HEK293T (cell line): ENCODE measurements around the gene NT5M.
"Not testable (repeated sequence)": the region's sequence is repeated elsewhere in the genome, so short reads cannot be mapped to it uniquely, and the experiment has no call there.

Experiments used
- CTCF ChIA-PET: fragments of 350-600 bp; formaldehyde crosslinking; extraction: SDS; loops from one replicate; lab custom pipeline; 2021; ENCODE audit warnings: antibody characterized with exemption, inconsistent platforms; lab: Yijun Ruan, JAX
- POLR2A ChIA-PET: fragments of 350-600 bp; formaldehyde crosslinking; extraction: SDS; loops from one replicate; lab custom pipeline; 2020; ENCODE audit warnings: antibody characterized with exemption, inconsistent platforms; lab: Yijun Ruan, JAX
- DNase-seq: peaks from one replicate; pipeline ENCODE4 v3.0.0; 2012; ENCODE audit warnings: mixed read lengths; ENCODE audit errors: extremely low spot score
- ARNT ChIP-seq: fragments of 450-650 bp; IDR thresholded peaks from 2 replicates; pipeline ENCODE4 v1.6.1; 2017; ENCODE audit warnings: mild to moderate bottlenecking
- BHLHE40 ChIP-seq: fragments of 450-650 bp; IDR thresholded peaks from 2 replicates; pipeline ENCODE4 v1.6.1; 2016; ENCODE audit warnings: mild to moderate bottlenecking, moderate library complexity, borderline replicate concordance
- CTBP1 ChIP-seq: fragments of 450-650 bp; IDR thresholded peaks from 2 replicates; pipeline ENCODE4 v1.6.1; 2016; ENCODE audit warnings: borderline replicate concordance
- ELF4 ChIP-seq: fragments of 450-650 bp; IDR thresholded peaks from 2 replicates; pipeline ENCODE4 v1.6.1; 2017; ENCODE audit warnings: antibody characterized with exemption
- FOXA1 ChIP-seq: fragments of 450-650 bp; IDR thresholded peaks from 2 replicates; pipeline ENCODE4 v1.6.1; 2016; ENCODE audit warnings: mild to moderate bottlenecking
- FOXK2 ChIP-seq: fragments of 450-650 bp; IDR thresholded peaks from 2 replicates; pipeline ENCODE4 v1.6.1; 2016; ENCODE audit warnings: mild to moderate bottlenecking
- FOXM1 ChIP-seq: fragments of 450-650 bp; IDR thresholded peaks from 2 replicates; pipeline ENCODE4 v1.6.1; 2017; ENCODE audit warnings: mild to moderate bottlenecking, borderline replicate concordance
- HDGF ChIP-seq: fragments of 450-650 bp; IDR thresholded peaks from 2 replicates; pipeline ENCODE4 v1.6.1; 2017; ENCODE audit warnings: antibody characterized with exemption, borderline replicate concordance
- L3MBTL2 ChIP-seq: fragments of 450-650 bp; conservative IDR thresholded peaks from 2 replicates; pipeline ENCODE4 v1.6.1; 2016; ENCODE audit warnings: mild to moderate bottlenecking
- LEF1 ChIP-seq: fragments of 450-650 bp; IDR thresholded peaks from 2 replicates; pipeline ENCODE4 v1.6.1; 2017; ENCODE audit warnings: mild to moderate bottlenecking, borderline replicate concordance
- NFRKB ChIP-seq: fragments of 450-650 bp; IDR thresholded peaks from 2 replicates; pipeline ENCODE4 v1.6.1; 2016; ENCODE audit warnings: mild to moderate bottlenecking, moderate library complexity
- SP1 ChIP-seq: fragments of 450-650 bp; IDR thresholded peaks from 2 replicates; pipeline ENCODE4 v1.6.1; 2017
- SUZ12 ChIP-seq: fragments of 450-650 bp; IDR thresholded peaks from 2 replicates; pipeline ENCODE4 v1.6.1; 2016; ENCODE audit warnings: mild to moderate bottlenecking
- TARDBP ChIP-seq: fragments of 450-650 bp; IDR thresholded peaks from 2 replicates; pipeline ENCODE4 v1.6.1; 2016
- ZNF384 ChIP-seq: fragments of 450-650 bp; IDR thresholded peaks from 2 replicates; pipeline ENCODE4 v1.6.1; 2016
- TF ChIP-seq, protein P1 (sequence below): fragments of 450-650 bp; IDR thresholded peaks from 2 replicates; pipeline ENCODE4 v1.6.1; 2016

The NT5M gene

DNA sequence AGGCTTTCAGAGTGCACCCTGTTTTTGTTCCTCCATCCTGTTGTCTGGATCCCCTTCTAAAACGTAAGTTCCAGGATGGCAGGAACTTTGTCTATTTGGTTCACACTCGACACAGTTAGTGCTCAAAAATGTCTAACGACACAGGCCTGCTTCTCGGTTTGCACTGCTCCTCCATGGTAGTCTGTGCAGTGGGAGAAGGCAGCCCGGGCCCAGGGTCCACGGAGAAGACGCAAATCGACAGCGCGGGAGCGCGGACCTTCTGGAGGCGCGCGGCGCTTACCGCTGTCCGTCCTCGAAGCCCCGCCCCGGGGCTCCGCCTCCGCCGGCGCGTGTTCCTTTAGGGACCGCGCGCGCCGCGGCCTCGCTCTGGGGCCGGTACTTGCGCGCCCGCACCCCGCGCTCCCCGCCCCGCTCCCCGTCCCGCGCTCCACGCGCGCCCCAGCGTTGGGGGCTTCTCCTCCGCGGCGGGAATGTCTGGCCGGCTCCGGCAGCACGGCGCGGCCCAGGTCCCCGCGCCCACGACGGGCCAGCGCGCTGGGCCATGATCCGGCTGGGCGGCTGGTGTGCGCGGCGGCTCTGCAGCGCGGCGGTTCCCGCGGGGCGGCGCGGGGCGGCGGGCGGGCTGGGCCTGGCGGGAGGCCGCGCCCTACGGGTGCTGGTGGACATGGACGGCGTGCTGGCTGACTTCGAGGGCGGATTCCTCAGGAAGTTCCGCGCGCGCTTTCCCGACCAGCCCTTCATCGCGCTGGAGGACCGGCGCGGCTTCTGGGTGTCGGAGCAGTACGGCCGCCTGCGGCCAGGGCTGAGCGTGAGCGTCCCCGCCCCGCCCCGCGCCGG is at the start of gene NT5M:
Gene NT5M, plus strand, starts transcription at position 364 of the 837 bp plus-strand sequence. Its CDS starts 178 bp downstream, at position 542.
- peak; percentile 82 for DNase-seq
- ChIA-PET CTCF (interaction anchor here (0.7 kb wide), 1 partner anchor 12 kb away, joined by 3 read pairs; no protein-coding TSS in a partner anchor), POLR2A (interaction anchor here (0.7 to 1.3 kb wide), 2 partner anchors 22 to 133 kb away, joined by 3 to 6 read pairs; partner anchors contain the start of gene COPS3)

DNA sequence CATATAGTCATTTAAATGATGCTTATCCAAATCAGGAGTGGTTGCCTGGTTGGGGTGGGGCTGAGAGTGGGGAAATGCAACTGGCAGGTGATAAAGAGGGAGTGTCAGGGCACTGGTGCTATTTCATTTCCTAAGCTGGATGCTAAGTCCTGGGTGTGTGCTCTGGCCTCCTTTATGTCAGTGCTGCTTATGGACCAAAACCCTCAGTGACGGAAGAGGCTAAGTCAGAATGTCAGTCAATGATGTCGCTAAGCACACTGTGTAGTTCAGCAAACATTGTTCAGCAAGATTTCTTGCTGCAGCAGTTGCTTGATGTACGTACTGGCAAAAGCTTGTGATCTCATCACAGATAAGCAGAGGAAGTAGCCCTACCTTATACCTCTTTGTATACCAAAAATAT is 49.8 kb upstream of the NT5M start:
- POLR2A ChIA-PET = interaction anchor here (1.0 to 2.0 kb wide), 3 partner anchors 16 to 27 kb away, joined by 3 to 10 read pairs (median 5); partner anchors contain the start of genes COPS3 and FLCN

More for the DNA sequence above, at the start of gene NT5M:
- TF ChIP-seq BHLHE40 (no peak), L3MBTL2 (peak; percentile 15; the same call in 1 of the 2 replicates), NFRKB (no peak)

DNA sequence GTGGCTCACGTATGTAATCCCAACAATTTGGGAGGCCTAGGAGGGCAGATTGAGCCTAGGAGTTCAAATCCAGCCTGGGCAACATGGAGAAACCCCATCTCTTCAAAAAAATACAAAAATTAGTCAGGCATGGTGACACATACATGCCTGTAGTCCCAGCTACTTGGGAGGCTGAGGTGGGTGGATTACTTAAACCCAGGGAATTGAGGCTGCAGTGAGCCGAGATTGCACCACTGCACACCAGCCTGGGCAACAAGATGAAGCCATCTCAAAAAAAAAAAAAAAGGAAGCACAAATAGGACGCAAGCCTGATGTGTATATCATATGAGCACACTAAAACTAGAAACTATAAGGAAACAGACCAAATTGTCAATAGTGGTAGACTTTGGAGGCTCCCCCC is 49.1 kb upstream of the NT5M start:
- POLR2A ChIA-PET = interaction anchor here (1.0 to 2.0 kb wide), 3 partner anchors 17 to 27 kb away, joined by 3 to 10 read pairs (median 5); partner anchors contain the start of genes COPS3 and FLCN
- CTCF ChIA-PET = no interaction called here
- no peak for DNase-seq
- no peak for TF ChIP-seq SP1

More for the DNA sequence above, 49.8 kb upstream of the NT5M start:
- TF ChIP-seq ARNT = no peak
- TF ChIP-seq, protein P1, sequence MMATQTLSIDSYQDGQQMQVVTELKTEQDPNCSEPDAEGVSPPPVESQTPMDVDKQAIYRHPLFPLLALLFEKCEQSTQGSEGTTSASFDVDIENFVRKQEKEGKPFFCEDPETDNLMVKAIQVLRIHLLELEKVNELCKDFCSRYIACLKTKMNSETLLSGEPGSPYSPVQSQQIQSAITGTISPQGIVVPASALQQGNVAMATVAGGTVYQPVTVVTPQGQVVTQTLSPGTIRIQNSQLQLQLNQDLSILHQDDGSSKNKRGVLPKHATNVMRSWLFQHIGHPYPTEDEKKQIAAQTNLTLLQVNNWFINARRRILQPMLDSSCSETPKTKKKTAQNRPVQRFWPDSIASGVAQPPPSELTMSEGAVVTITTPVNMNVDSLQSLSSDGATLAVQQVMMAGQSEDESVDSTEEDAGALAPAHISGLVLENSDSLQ = no peak
- TF ChIP-seq ELF4 = no peak
- no peak for TF ChIP-seq FOXK2
- TF ChIP-seq L3MBTL2 = no peak
- no peak for TF ChIP-seq CTBP1
- TF ChIP-seq SP1 = no peak
- CTCF ChIA-PET = interaction anchor here (0.6 kb wide), 1 partner anchor 16 kb away, joined by 4 read pairs; no protein-coding TSS in a partner anchor
- DNase-seq = no peak

DNA sequence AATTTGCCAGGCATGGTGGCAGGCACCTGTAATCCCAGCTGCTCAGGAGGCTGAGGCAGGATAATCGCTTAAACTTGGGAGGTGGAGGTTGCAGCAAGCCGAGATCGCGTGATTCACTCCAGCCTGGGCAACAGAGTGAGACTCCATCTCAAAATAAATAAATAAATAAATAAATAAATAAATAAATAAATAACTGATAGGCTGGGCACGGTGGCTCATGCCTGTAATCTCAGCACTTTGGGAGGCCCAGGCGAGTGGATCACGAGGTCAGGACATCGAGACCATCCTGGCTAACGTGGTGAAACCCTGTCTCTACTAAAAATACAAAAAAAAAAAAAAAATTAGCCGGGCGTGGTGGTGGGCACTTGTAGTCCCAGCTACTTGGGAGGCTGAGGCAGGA is 47.5 kb upstream of the NT5M start:
- POLR2A ChIA-PET, CTCF ChIA-PET, DNase-seq: not testable (repeated sequence)

DNA sequence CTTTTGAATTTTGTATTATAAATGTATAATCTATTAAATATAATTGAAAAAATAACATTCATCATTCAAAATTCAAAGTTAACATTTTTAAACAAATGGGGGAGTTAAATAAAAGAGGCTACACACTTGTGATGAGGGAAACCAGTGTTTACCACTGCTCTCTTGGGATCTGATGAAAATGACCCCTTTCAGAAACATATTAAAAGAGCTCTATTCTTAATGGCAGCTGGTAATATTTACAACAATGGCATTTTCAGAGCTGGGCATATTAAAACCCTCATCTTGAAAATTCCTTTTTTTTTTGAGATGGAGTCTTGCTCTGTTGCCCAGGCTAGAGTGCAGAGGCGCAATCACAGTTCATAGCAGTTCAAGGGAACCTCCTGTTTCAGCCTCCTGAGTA is 46.9 kb upstream of the NT5M start:
- no peak for TF ChIP-seq FOXM1
- TF ChIP-seq, protein P1 = no peak
- TF ChIP-seq CTBP1 = no peak
- no peak for TF ChIP-seq LEF1
- no peak for TF ChIP-seq ARNT
- TF ChIP-seq SP1 = no peak
- no peak for TF ChIP-seq FOXA1
- no peak for TF ChIP-seq TARDBP
- no peak for TF ChIP-seq ZNF384
- TF ChIP-seq ELF4 = no peak
- TF ChIP-seq SUZ12 = no peak
- TF ChIP-seq HDGF = no peak
- no peak for TF ChIP-seq FOXK2
- TF ChIP-seq L3MBTL2 = no peak
- TF ChIP-seq NFRKB = no peak
- TF ChIP-seq BHLHE40 = no peak
- DNase-seq = no peak
- POLR2A ChIA-PET = interaction anchor here (0.9 kb wide), 1 partner anchor 12 kb away, joined by 3 read pairs; no protein-coding TSS in a partner anchor
- CTCF ChIA-PET = no interaction called here

DNA sequence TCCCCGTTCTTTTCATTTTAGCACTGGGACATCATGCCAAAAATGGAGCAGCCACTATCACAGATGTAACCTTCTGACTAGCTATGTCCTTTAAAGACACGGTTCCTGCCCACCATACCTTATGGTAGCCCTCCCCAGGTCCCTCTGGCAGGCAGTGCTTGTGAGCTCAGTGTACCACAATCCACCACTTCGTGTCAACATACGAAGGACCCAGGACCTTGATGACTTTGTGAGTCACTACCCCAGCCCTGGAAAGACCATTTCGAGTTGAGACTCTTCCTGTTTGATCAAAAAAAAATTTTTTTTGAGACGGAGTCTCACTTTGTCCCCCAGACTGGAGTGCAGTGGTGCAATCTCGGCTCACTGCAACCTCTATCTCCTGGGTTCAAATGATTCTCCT is 45.2 kb upstream of the NT5M start:
- TF ChIP-seq FOXM1 (no peak), SUZ12 (no peak), L3MBTL2 (no peak), BHLHE40 (no peak), HDGF (no peak), ARNT (no peak), ZNF384 (no peak), LEF1 (no peak), NFRKB (no peak), FOXA1 (no peak), SP1 (no peak), TARDBP (no peak)
- DNase-seq = no peak
- POLR2A ChIA-PET = interaction anchor here (1.2 to 1.6 kb wide), 2 partner anchors 20 to 23 kb away, joined by 3 to 5 read pairs; partner anchors contain the start of gene COPS3
- CTCF ChIA-PET = no interaction called here

DNA sequence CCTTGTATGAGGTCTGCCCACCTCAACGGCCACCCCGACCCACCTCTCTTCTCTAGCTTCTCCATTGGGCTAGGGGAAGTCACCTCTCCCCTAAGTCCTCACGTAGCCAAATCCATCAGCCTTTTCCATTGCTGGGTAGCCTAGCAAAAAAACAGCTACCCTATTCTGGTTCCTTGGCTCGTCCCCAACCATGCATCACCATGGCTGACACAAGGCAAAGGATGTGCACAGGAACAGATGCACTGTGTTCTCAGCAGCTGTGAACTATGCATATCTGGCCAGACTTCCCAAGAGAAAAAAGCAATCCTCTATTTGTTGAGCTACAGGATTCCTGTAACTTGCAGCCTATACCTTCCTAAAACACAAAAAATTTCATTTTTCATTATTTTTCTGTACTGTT is 44.2 kb upstream of the NT5M start:
- ChIA-PET CTCF (no interaction called here), POLR2A (interaction anchor here (1.6 kb wide), 1 partner anchor 21 kb away, joined by 5 read pairs; no protein-coding TSS in a partner anchor)
- TF ChIP-seq ZNF384 (no peak), CTBP1 (no peak), ARNT (no peak), ELF4 (no peak), SP1 (no peak), BHLHE40 (no peak), LEF1 (no peak), TARDBP (no peak), FOXM1 (no peak), L3MBTL2 (no peak), FOXA1 (no peak), NFRKB (no peak), FOXK2 (no peak), HDGF (no peak), SUZ12 (no peak)
- TF ChIP-seq, protein P1 = no peak
- no peak for DNase-seq
